HG03064 (cell line): ENCODE results near the gene MMRN2.

Experiments
- ATAC-seq: cut with Tn5 transposase; IDR thresholded peaks from one replicate; pipeline ENCODE4 v1.9.1; 2021; ENCODE audit warnings: low read depth; ENCODE audit not compliant: unreplicated experiment

Gene MMRN2

DNA sequence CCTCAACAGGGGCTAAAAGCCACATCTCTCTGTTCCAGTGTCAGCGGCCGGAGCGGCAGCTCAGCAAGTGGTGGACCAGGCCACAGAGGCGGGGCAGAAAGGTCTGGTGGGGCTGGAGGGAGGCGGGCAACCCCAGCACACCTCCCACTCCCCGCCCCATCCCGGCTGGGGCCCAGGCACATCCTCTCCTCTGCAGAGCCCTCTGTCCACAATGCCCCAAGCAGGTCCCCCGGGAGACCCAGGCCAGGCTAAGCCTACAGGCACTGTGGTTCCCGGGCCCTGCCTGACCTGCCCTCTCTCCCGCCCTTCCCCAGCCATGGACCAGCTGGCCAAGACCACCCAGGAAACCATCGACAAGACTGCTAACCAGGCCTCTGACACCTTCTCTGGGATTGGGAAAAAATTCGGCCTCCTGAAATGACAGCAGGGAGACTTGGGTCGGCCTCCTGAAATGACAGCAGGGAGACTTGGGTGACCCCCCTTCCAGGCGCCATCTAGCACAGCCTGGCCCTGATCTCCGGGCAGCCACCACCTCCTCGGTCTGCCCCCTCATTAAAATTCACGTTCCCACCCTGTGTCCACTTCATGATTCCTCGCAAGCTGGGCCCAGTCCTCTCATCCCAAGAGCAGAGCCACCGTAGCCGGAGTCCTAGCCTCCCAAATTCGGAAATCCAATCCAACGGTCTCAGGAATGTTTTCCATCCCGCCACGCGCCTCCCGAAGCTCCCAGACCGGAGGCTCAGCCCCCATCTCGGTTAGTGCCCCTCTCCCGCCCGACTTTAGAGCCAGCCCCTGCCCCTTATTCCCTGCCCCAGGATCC, 13.0 kb upstream of the MMRN2 start:
- no peak for ATAC-seq

DNA sequence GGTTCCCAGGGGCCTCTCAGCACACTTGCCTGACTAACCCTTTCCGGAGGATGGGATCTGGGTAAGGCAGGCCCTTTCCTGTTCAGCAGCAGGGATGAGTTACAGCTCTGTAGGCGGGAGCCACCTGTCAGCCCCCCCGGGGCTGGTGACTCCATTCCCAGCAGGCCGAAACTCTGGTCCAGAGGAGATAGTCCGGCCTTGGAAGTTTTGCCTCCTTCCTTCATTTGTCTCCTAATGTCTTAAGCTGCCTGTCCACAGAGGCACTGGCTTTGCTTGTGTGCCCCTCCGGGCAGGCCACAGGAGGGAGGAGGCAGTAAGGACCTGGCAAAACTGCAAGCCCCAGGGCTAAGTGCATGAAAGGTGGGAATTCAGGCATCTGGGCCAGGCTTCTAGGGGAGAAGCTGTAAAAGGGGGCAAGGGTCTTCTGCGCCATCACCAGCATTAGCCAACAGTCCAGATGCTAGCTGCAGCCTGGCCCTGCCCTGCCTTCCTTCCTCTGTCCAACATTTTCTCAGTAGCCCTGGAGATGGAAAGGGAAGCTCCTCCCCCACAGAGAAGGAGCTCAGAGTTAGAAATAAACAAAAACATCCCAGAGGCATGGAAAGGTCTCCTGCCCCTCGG, 12.1 kb upstream of the MMRN2 start:
- ATAC-seq = no peak

DNA sequence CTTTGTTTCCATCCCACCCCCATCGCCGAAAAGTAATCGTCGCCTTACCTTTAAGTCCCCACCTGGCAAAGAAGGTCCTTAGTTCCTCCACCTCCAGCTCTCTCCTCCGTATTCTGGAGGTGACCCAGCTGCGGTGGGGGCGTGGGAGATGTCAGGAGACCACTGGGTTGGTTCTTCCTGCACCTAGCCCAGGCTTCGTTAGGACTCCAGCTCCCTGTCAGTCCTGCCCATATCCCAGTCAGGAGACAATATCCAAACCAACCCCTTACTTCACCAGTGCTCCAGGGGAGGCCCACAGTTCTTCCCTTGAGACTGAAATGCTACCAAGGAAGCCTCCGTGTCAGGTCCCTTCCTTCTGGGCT, 11.6 kb upstream of the MMRN2 start:
- no peak for ATAC-seq

DNA sequence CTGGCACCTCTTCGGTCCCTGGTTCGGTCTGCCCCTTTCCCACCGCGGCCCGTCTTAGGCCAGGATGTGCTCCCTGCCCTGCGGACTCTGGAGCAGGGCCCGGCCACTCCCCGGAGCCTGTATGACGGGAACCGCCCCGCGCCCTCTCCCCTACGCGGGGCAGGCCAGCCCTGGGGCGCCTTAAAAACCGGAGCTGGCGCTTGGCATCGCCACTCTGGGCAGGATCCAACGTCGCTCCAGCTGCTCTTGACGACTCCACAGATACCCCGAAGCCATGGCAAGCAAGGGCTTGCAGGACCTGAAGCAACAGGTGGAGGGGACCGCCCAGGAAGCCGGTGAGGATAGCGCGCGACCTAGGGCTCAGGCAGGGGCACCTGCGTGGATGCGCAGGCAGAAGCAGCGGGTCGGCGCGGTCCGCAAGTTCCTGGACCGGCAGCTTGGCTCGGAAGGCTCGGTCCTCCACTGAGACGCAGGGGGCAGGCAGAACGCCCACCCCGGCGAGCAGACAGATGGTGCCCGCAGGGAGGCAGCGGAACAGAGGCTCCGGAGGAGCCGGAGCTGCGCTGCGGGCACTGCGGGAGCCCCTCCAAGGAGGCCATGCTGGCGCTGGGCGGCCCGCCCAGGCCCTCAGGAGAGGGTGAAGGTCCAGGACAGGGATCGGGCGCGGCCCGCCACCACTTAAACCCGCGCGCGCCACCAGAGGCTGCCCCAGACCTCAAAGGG, 11.0 kb upstream of the MMRN2 start, which contains the start of gene ADIRF:
ADIRF (plus strand) TSS at position 212 of the 723 bp plus-strand sequence; CDS start at position 275, 63 bp downstream.
- no peak for ATAC-seq

DNA sequence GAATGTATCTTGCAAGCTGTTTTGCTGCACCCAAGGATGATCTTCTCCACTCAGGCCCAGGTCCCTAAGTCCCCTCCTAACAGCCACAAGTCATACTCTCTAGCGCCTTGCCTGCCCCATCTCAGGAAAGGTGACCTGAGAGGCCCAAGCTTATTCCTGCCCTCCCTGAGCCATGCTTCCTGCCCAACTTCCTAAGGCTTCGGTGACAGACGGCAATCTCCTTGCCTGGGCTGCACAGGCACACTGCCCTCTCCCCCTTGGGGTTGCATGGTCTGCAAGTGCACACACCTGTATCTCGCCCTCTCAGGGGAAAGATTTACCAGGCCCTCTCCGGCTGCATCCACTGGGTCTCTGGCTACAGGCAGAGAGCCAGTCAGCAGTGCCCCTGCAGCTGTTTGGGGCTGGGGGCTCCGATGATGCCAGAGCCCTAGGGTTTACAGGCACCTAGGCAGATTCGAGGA, 10.1 kb upstream of the MMRN2 start:
- no peak for ATAC-seq

DNA sequence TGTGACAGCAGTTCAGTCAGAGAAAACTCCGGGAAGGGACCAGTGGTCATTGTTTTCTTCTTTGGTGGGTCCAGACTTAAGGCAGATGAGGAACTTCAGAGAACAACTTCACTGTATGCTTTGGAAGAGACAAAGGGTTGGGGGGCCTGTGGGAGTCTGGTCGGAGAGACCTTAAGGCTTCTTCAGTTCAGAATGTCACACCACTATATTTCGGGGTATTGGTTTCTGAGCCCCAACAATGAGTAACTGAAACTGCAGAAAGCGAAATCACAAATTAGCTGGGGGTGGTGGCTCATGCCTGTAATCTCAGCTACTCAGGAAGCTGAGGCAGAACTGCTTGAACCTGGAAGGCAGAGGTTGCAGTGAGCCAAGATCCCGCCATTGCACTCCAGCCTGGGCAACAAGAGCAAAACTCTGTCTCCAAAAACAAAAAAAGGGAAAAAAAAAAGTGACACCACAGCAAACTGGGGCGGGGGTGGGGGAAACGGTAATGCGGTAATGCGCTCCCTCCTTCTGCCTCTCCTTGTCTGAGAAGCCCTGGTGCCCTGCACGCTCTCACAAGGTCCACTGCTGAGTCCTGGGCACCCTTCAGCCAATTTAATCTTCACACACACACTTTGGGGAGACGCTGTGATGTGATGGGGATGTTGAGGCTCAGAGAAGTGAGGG, 8.7 kb upstream of the MMRN2 start:
- no peak for ATAC-seq

DNA sequence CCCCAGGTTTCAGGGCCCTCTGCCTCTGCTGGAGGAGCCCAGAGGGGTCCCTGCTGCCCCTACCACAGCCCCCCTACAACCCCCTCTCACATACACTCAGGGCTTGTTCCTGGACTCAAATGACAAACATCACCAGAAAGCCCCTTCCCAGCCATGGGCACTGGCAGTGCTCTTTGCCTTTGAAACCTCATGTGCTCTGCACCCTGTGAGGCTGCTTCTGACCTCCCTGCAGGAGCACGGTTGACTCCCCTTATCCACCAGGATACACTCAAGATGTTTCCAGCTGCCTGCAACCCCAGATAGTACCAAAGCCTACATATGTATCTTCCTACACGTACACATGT, 7.4 kb upstream of the MMRN2 start:
- ATAC-seq = no peak

DNA sequence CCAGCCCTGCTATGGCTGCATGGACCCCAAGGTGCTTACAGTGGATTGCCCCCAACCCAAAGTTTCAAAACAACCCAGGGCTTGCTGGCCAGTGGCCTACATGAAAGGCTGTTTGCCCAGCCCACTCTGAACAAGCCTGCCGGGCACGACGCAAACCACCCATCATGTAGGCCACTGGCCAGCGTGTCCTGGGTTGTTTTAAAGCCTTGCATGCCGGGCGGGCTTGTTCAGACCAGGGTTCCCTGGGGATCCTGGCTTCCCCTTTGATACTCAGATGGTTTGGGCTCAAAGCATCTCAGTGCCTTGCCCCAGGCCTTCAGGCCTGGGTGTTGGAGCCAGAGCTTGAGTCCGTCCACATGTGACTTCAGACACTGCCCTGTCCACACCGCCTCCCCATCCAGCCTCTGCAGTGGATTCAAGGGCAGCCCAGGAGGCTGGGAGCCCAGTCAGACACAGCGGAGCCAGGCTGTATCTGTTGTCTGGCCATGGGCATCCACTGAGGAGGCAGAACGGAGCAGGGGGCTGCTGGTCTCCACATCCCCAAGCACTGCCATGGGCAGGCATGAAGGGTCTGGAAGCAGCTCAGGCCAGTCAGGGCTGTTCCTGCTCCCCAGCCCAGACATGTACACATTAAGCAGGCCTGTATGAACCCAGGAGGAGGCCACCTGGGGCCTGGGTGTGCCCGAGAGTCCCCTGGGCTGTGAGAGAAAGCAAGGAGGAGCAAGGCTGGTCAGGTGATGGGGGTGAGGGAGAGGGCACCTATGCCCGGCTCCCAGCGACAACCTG, 6.8 kb upstream of the MMRN2 start:
- ATAC-seq = no peak

DNA sequence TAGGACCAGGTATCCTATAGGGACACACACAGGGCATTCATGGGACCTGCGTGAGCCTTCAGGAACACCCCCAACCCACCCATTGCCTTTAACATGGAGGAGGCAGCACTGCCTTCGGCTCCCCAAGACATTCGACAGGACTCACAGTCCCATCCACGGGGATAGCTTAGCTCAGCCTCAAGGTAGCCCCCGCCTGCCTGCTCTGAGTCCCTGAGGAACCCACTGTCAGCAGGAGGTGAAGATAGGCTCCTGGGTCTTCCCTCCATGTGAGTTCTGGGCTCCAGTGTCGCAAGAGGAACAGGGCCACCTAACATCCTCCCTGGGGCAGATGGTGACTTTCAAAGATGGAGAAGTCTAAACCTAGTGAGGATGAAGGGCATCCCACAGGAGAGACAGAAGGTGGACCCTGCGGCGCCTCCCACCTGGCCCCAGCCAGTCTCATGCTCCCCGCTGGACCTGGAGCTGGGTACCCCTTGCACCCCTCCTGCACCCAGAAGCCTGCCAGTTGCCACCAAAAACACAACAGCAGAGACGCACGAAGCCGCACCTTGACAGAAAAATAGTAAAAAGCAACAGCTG, 6.0 kb upstream of the MMRN2 start:
- ATAC-seq = no peak

DNA sequence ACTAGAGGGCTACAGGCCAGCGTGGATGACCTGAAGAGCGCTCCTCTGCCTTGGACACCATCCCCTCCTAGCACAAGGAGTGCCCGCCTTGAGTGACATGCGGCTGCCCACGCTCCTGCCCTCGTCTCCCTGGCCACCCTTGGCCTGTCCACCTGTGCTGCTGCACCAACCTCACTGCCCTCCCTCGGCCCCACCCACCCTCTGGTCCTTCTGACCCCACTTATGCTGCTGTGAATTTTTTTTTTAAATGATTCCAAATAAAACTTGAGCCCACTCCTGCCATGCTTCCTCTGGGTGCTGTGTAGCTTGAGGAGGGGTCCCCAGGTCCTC, 5.5 kb upstream of the MMRN2 start:
- no peak for ATAC-seq

DNA sequence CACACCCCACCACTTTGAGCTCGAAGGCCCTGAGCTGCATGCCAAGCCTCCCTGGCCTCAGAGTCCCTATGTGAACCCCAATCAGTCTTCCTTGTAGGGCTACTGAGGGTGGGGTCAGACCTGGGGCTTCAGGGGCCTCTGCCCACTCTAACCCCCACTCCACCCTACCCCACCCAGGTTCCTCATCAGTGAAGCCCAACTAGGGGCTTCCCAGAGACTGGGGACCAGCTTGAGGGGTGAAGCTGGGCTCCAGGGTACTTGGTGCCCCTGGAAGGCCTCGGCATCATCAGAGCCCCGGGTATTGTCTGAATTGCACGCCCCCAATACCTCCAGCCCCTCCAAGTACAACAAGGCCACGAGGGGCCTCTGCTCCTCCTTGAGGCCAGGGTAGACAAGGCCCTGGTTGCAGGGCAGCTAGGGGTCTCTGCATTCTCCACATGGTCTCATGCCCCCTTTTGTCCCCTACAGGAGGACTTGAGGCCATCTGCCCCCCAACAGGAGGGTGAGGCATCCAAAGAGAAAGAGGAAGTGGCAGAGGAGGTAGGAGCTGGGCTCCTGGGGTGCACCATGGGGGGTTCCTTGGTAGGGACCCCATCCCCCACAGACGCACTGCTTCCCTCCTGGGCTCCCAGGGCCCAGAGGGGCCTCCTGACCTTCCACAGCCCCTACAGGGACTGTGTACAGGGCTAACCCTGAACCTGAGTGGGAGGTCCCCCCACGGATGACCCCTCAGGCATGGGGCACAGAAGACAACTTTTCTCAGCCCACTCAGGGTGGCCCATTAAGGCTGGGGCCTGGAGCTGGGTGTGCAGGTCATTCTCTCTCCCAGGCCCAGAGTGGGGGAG, 4.9 kb upstream of the MMRN2 start:
- no peak for ATAC-seq

DNA sequence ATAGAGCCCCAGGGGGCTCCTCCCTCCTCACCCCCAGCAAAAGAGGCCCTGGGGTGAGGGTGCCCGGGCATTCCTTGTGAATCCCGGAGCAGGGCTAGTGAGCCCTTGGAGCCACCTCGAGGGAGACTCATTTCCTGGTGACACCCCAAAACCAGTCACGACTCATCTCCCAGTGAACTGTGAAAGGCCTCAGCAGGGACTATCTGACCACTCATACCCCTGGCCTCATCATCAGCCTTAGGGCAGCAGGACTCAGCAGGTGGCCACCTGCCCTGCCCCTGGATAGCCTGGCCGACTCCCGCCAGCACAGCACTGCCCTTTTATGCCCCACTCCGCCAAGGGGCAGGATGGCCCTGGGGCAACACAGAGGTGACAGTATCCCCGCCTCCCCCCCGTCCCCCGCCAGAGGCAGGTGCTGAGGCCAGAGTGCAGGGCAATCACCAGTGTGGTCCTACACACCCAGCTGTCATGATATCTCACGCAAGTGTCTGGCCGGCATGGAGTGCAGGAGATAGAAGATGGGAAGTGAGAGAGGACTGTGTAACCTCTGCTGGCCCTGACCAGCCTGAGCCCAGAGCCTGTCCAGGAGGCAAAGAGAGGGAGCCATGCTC, 4.2 kb upstream of the MMRN2 start:
- no peak for ATAC-seq

DNA sequence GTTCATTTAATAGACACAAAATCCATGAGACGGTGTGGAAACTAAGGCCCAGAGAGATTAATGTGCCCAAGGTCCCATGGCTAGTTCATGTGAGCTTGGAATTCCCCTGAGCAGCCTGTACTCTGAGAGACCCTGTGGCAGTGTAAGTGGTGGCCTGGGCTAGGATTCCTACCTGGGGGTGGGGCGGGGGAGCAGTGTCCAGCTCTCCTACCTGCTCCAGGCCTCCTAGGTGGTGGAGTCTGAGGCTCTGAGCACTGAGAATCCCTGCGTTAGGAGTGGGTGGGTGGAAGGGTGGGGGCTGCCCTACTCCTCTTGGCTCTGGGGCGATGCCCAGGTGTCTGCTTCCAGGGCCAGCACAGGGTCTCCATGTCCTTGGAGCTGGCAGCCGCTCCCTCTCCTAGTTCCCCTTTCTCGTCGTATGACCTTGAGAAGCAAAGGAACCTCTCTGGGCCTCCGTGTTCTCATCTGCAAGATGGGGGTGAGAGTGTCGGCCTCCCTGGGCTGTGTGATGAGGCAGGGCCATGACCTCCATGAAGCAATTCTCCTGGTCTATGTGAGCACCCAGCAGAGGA, 3.5 kb upstream of the MMRN2 start:
- ATAC-seq = no peak

DNA sequence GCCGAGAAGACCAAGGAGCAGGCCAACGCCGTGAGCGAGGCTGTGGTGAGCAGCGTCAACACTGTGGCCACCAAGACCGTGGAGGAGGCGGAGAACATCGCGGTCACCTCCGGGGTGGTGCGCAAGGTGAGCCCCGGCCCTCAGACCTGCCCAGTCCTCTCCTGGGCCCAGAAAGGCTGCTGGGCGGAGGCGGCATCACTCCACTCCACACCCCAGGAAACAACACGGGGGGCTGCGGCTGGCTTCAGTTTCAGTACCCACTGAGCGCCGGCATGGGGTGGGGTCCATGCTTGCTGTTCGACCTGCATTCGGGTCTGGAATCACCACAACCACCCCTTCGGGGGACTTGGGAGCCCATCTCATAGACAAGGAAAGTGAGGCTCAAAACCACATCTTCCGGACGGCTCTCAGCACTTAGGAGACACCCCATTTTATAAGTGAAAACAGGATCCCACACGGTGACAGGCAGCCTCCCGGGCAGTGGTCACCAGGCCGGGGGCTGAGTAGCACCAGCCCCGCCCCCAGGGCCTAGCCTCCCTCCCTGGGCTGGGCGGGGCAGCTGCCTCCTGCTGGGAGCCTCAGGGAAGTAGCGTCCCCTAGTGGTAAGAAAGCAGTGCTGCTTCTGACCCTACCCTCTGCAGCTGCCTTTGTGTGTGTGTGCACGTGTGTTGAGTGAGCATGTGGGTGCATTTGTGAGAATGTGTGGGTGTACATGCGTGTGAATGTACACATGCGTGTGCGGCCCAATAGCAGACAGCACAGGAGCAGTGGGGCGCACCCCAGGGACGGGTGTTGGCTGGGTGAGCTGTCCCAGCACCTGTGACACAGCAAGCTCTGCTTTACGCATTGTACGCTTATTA, 2.8 kb upstream of the MMRN2 start:
- no peak for ATAC-seq

DNA sequence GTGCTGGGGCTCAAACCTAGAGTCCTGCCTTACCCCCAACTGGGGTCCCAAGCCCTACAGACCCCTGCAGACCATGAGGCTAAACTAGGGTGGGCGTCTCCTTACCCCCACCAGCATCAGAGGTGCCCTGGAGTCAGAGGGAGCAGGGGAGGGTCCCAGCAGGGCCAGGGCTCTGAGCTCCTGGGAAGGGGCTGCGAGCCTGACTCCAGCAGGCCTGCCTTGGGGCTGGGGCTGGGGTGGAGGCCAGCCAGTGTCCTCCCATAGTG, 2.3 kb upstream of the MMRN2 start:
- ATAC-seq = no peak

DNA sequence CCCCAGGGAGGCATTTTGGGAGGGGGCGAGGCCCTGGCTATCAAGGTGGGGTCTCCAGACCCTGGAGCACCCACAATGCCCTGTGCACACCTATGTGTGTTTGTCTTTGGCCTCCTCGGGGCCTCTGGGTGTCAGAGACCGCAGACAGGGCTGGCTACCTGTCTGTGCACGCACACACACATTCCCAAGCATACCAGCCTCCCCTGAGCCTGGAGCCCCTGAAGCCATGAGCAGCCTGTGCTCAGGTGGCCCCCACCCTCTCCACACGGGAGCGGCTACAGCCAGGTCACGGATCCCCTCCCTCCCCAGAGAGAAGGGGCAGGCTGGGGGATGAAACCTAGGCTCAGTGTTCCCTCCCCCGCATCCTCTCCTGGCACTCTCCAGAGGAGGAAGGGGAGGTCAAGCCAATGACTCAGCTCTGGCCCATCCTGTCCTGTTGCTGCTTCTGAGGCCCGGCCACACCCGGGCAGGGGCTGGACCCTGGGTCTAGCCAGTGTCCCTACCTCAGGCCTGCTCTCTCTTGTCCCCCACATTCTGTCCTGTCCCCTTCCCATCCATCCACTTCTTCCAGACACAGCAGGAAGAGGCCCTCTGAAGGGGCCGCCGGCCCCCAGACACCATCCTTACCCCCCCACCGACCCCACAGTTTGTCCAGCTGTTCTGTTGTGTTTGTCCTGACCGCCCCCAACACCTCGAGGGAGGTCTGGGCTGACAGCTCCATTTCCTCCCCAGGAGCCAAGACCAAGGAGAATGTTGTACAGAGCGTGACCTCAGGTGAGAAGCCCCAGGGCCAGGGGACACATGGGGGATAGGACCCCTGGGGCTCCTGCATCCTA, 1.7 kb upstream of the MMRN2 start:
- ATAC-seq = no peak
